GM10266 (cell line): ENCODE data around the gene LRRC56.
"Not testable (repeated sequence)": the region's sequence is repeated elsewhere in the genome, so short reads cannot be mapped to it uniquely, and the experiment has no call there.

ENCODE experiments used
- DNase-seq: peaks from one replicate; pipeline ENCODE4 v3.0.0; 2012; ENCODE audit errors: extremely low spot score
- TF ChIP-seq, protein P1 (sequence below): IDR thresholded peaks from 2 replicates; pipeline ENCODE4 v1.5.1; 2012; ENCODE audit warnings: mild to moderate bottlenecking, low read depth; ENCODE audit not compliant: control insufficient read depth, insufficient read depth; ENCODE audit errors: missing control alignments

Gene LRRC56

DNA sequence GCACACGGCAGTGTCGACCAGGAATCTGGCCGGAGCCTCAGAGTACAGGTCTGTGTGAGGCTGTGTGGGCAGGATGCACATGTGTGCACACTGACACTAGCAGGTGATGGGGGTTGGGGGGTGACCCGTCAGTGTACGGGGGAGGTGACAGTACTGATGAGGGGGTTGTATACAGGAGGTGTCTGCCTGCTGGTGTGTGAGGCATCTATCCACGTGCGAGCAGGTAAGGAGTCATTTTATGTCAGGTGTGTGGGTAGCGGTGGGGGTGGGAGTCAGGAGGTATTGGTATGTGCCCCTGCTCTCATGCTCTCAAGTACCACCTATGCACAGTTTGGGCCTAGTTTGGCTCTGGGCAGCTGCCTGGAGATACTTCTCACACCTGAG, 34.5 kb downstream of the LRRC56 start:
- TF ChIP-seq, protein P1, sequence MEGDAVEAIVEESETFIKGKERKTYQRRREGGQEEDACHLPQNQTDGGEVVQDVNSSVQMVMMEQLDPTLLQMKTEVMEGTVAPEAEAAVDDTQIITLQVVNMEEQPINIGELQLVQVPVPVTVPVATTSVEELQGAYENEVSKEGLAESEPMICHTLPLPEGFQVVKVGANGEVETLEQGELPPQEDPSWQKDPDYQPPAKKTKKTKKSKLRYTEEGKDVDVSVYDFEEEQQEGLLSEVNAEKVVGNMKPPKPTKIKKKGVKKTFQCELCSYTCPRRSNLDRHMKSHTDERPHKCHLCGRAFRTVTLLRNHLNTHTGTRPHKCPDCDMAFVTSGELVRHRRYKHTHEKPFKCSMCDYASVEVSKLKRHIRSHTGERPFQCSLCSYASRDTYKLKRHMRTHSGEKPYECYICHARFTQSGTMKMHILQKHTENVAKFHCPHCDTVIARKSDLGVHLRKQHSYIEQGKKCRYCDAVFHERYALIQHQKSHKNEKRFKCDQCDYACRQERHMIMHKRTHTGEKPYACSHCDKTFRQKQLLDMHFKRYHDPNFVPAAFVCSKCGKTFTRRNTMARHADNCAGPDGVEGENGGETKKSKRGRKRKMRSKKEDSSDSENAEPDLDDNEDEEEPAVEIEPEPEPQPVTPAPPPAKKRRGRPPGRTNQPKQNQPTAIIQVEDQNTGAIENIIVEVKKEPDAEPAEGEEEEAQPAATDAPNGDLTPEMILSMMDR: no peak
- DNase-seq: no peak

DNA sequence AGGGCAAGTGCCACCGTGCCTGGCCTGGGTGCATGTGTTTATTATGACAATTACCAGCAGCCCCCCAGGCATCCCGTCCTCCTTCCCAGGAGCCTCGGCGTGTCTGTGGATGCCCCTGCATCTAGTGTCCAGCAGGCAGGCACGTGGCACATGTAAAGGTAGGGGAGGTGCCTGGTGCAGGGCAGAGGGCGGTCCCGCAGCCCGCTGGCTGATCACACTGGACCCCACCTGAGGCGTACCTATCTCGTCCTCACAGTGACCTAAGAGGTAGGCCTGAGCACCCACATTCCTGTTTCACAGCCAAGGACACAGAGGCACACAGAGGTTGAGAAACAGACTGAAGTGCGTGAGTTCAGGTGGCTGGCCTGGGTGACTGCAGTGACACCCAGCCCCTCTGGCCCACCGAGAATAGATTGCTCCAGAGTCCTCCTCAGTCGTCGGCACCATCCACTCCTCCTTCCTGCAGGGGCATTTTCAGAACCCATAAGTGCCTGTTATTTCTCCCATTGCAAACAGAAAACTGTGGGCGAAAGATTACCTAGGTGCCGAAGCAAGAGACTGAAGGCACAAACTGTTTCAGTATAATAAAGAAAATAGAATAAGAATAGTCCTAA, 35.9 kb downstream of the LRRC56 start:
- no peak for DNase-seq
- TF ChIP-seq, protein P1: no peak

DNA sequence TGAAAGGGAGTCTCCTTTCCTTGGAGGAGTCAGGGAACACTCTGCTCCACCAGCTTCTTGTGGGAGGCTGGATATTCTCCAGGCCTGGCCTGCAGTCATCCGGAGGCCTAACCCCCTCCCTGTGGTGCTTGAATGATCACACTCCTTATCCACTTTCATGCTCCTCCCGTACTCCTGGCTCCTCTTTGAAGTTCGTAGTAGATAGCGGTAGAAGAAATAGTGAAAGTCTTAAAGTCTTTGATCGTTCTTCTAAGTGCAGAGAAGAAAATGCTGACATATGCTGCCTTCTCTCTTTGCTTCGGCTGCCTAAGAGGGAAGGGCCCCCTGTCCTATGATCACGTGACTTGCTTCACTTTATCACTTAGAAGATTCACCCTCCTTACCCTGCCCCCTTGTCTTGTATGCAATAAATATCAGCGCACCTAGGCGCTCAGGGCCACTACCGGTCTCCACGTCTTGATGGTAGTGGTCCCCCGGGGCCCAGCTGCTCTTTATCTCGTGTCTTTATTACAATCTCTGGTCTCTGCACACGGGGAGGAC, 36.8 kb downstream of the LRRC56 start:
- DNase-seq: not testable (repeated sequence)

DNA sequence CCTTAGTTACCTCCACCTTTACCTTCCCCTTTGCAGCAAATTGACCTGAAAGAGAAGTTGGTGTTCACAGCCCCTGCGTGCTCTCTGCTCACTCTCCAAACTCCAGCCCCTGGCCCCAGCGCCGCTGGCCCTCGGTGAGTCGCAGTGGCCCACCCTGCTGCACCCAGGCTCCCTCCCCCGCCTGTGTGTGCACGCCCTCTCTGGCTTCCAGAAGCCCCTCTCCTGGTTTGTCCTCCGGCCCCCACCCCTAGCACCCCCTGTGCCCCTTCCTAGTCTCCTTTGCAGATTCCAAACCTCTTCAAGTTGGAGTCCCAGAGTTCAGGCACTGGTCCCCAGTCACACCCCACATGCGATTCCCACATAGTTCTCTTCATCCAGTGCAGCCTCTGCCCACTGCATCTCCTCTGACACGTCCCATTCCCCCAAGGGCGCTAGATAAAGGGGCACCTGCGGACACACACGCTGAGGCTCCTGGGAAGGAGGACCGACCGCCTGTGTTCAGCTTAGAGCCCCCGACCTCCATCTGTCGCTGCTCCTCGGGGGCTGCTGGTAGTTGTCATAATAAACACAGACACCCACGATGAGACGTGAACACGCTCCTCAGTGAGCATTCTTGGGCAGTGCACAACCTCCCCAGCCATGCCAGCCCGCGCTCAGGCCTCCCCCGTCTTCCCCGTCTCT, 37.4 kb downstream of the LRRC56 start:
- no peak for DNase-seq
- TF ChIP-seq, protein P1: no peak

DNA sequence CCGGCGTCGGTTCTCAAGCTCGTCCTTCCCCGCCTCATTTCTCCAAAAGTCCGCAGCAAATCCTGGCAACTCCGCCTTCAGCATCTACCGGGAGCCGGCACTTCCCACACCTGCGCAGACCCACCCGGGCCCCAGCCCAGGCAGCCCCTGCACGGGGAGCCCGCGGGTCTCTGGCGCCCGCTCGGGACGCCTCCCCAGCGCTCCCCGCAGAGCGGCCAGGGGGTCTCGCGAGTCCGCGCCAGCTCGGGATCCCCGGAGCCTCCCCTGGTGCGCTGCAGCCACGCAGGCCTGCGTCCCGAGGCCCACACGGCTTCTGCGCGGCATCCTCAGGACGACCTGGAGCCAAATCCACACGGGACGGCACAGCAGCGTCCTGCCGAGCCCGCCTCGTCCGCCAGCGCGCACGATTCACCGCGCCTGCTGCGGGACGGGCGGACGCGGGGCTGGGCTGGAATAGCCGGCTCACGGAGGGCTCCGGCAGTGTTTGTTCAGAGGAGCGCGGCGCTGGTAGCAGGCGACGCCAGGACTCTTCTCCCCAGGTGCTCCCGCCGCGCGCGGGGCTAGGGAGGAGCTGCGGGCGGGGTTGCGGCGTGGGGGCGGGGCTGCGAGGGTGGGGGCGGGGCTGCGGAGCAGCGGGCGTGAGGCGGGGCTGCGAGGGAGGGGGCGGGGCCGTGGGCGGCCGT, 38.1 kb downstream of the LRRC56 start:
- TF ChIP-seq, protein P1: no peak
- no peak for DNase-seq

DNA sequence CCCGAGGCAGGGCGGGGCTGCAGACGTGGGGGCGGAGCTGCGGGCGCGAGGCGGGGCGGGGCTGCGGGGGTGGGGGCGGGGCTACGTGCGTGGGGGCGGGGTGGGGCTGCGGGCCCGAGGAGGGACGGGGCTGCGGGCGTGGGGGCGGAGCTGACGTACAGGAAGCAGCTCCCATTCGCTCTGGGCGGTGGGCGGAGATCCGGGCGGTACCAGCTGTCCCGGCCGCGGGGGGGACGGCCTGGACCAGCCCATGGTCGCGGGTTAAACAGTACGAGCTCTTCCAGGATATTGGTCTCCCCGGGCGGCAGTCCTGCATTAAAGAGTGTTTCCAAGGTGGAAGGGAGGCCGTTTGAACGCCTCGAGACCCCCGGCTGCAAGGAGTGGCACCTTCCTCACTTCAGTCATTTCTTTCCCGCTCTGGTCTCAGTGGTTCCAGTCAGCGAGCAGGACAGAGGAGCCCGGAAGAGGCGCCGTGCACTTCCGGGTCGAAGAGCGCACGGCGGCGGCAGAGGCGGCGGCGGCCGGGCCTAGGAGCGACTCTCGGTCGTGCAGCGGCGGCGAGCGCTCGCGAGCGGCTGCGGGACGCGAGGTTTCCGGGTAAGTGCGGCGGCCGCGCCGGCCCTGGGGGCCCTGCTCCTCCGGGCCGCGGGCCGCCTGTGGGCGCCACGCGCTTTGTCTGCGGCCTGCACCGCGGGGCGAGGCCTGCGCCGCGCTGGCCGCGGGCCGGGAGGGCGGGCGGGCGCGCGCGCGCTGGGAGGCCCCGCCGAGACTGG, 38.9 kb downstream of the LRRC56 start, which contains the start of gene PHRF1:
TSS of gene PHRF1 (plus strand) at position 475 of the 773 bp plus-strand sequence. CDS start 5,043 bp downstream, outside the sequence.
- TF ChIP-seq, protein P1: no peak
- peak; percentile 100 for DNase-seq

DNA sequence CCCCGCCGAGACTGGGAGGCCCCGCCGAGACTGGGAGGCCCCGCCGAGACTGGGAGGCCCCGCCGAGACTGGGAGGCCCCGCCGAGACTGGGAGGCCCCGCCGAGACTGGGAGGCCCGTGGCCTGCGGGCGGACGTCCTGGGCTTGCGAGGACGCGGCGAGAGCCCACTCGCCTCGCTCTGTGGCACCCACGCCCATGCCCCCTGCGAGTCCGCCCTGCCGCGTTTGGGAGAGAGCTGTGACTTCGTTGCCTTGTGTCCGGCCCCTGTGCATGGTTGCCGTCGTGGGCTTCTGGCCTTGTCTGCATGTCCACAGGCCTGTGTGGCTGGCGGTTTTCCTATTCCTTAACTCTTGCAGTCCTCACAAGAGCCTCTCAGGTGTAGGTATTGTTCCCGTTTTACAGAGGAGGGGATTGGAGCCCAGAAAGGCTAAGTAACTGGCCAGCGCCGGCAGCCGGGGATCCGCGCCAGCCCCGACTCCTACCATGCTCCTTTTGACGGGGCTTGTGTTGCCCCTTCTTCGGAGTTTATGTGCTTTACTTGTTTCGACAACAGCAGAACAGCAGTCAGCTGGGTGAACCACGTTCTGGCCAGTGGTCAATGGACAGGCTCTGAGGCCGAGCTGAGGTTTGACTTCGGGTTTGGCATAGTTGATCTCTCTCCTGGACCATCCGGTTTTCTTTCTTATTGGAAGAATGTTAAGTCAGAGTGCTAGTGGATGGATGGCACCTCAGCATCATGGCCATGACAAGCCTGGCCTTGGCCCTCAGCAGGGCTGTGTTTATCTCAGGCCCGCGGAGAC, 39.7 kb downstream of the LRRC56 start:
- no peak for DNase-seq

More for the DNA sequence above, 39.7 kb downstream of the LRRC56 start:
- TF ChIP-seq, protein P1: no peak
